HepG2 (cell line): Measurements from ENCODE around the gene AAGAB. TPM values are rescaled to one million over a fixed set of nuclear protein-coding genes. Genes with fewer than 3 reads are reported as not detected.

ENCODE experiments used
- ATAC-seq: fragments of 200-7000 bp; cut with Tn5 transposase; 3 replicates; pipeline ENCODE4 v1.9.1; 2020; ENCODE audit warnings: mild to moderate bottlenecking, moderate library complexity
- BruUV-seq: library from RNA; stranded (reverse); fragments of 400-500 nt; replicated peaks from 2 replicates; lab custom pipeline; 2021; lab: Mats Ljungman, UMichigan
- CTCF ChIA-PET: fragments of 300-600 bp; formaldehyde crosslinking; extraction: SDS; loops from one replicate; lab custom pipeline; 2021; ENCODE audit warnings: low total read pairs, inconsistent platforms, low intra/inter-chr PET ratio; lab: Yijun Ruan, JAX
- POLR2A ChIA-PET: fragments of 350-600 bp; sonication (Branson Sonifier 250); formaldehyde crosslinking; loops from one replicate; lab custom pipeline; 2020; ENCODE audit warnings: antibody characterized with exemption, inconsistent platforms; lab: Yijun Ruan, JAX
- DNase-seq: peaks from one replicate; pipeline ENCODE4 v3.0.0-alpha.2; 2015; ENCODE audit warnings: low spot score
- FAIRE-seq: peaks from 3 replicates; lab custom pipeline; 2011; peaks lifted over from hg19 to GRCh38; lab: Jason Lieb, UNC
- H2AFZ ChIP-seq: one replicate; pipeline ENCODE4 v1.6.1; 2011; ENCODE audit warnings: low read length, inconsistent platforms
- H3K27ac ChIP-seq: fragments of 300-600 bp; 3 replicates; pipeline ENCODE4 v1.8.0; 2011; ENCODE audit warnings: mixed run types, mild to moderate bottlenecking, mixed read lengths, low read length, inconsistent platforms; ENCODE audit not compliant: insufficient read depth; ENCODE audit errors: extremely low read length
- H3K27me3 ChIP-seq, 2 experiments: fragments of 200-600 bp in 1 of 2; 2 replicates in 1 of 2; 3 replicates in 1 of 2; pipeline versions ENCODE4 v1.6.0 to v1.8.0; 2011; ENCODE audit warnings: low read length in 2 of 2, mild to moderate bottlenecking in 2 of 2, moderate library complexity in 2 of 2, inconsistent platforms in 1 of 2; ENCODE audit not compliant: insufficient read depth in 2 of 2, control insufficient read depth in 1 of 2
- H3K36me3 ChIP-seq, 2 experiments: fragments of 200-600 bp in 1 of 2; replicated peaks in 1 of 2; 2 replicates in 1 of 2; 3 replicates in 1 of 2; pipeline versions ENCODE4 v1.5.1 to v1.8.0; 2011; ENCODE audit warnings: low read length in 2 of 2, inconsistent platforms in 1 of 2; ENCODE audit not compliant: insufficient read depth in 2 of 2, control insufficient read depth in 1 of 2
- H3K4me1 ChIP-seq: 2 replicates; pipeline ENCODE4 v1.5.1; 2012; ENCODE audit warnings: low read length, inconsistent platforms; ENCODE audit not compliant: insufficient read depth
- H3K4me2 ChIP-seq: 2 replicates; pipeline ENCODE4 v1.6.0; 2011; ENCODE audit warnings: low read depth, low read length, inconsistent platforms
- H3K4me3 ChIP-seq, 3 experiments: fragments of 200-600 bp in 1 of 3; sonication (generic), shearing (Covaris generic) in 1 of 3; replicated peaks in 1 of 3; 2 replicates each; pipeline ENCODE4 v1.5.1; 2011 to 2016; ENCODE audit warnings: low read length in 3 of 3, inconsistent platforms in 2 of 3, low read depth in 2 of 3, mild to moderate bottlenecking in 2 of 3, control low read depth in 1 of 3, mixed read lengths in 1 of 3; ENCODE audit not compliant: insufficient read depth in 1 of 3
- H3K79me2 ChIP-seq: one replicate; pipeline ENCODE4 v1.6.1; 2011; ENCODE audit warnings: low read length, inconsistent platforms; ENCODE audit not compliant: insufficient read depth
- H3K9ac ChIP-seq: 2 replicates; pipeline ENCODE4 v1.6.0; 2011; ENCODE audit warnings: mild to moderate bottlenecking, low read depth, low read length, inconsistent platforms; ENCODE audit not compliant: insufficient read depth
- H3K9me3 ChIP-seq: 2 replicates; pipeline ENCODE4 v1.5.1; 2012; ENCODE audit warnings: mild to moderate bottlenecking, low read length
- H4K20me1 ChIP-seq: 2 replicates; pipeline ENCODE4 v1.6.0; 2011; ENCODE audit warnings: inconsistent platforms, mild to moderate bottlenecking, low read length, moderate library complexity; ENCODE audit not compliant: insufficient read depth
- BCL6 ChIP-seq: IDR thresholded peaks from 2 replicates; pipeline ENCODE4 v1.6.1; 2016; ENCODE audit warnings: missing genetic modification reagents, missing compliant biosample characterization
- BRD4 ChIP-seq: sonication (generic); formaldehyde crosslinking; IDR thresholded peaks from 2 replicates; pipeline ENCODE4 v1.4.0; 2020; ENCODE audit warnings: missing genetic modification reagents
- HBP1 ChIP-seq: IDR thresholded peaks from 2 replicates; pipeline ENCODE4 v1.6.1; 2016; ENCODE audit warnings: low read depth, control low read depth
- NFYC ChIP-seq: IDR thresholded peaks from 2 replicates; pipeline ENCODE4 v1.6.1; 2016; ENCODE audit warnings: missing genetic modification reagents, missing compliant biosample characterization
- PAXIP1 ChIP-seq: sonication (generic); formaldehyde crosslinking; conservative IDR thresholded peaks from 2 replicates; pipeline ENCODE4 v1.4.0; 2020; ENCODE audit warnings: mild to moderate bottlenecking, missing genetic modification reagents, moderate library complexity
- RFX3 ChIP-seq: IDR thresholded peaks from 2 replicates; pipeline ENCODE4 v1.6.1; 2016; ENCODE audit warnings: missing biosample characterization, missing genetic modification reagents
- RXRA ChIP-seq: sonication (generic); formaldehyde crosslinking; IDR thresholded peaks from 2 replicates; pipeline ENCODE4 v1.5.1; 2020; ENCODE audit warnings: missing genetic modification reagents
- SNAPC5 ChIP-seq: sonication (generic); formaldehyde crosslinking; IDR thresholded peaks from 2 replicates; pipeline ENCODE4 v1.8.1; 2023; ENCODE audit warnings: mild to moderate bottlenecking, missing genetic modification reagents, borderline replicate concordance
- SOX6 ChIP-seq, 2 experiments: fragments of 450-650 bp in 1 of 2; sonication (generic) in 1 of 2; formaldehyde crosslinking in 1 of 2; IDR thresholded peaks; 2 replicates each; pipeline versions ENCODE4 v1.4.0 to v1.6.1; 2017 to 2020; ENCODE audit warnings: antibody characterized with exemption in 1 of 2, mild to moderate bottlenecking in 1 of 2, missing genetic modification reagents in 1 of 2
- TBL1XR1 ChIP-seq: fragments of 150-350 bp; IDR thresholded peaks from 2 replicates; pipeline ENCODE4 v1.6.1; 2014; ENCODE audit warnings: borderline replicate concordance, low read length; ENCODE audit not compliant: partially characterized antibody
- ZFP62 ChIP-seq: sonication (generic); formaldehyde crosslinking; IDR thresholded peaks from 2 replicates; pipeline ENCODE4 v1.4.0; 2020; ENCODE audit warnings: missing genetic modification reagents
- ZNF30 ChIP-seq: sonication (generic); formaldehyde crosslinking; IDR thresholded peaks from 2 replicates; pipeline ENCODE4 v1.5.0; 2020; ENCODE audit warnings: mild to moderate bottlenecking, missing genetic modification reagents
- ZNF513 ChIP-seq: sonication (generic); formaldehyde crosslinking; conservative IDR thresholded peaks from 2 replicates; pipeline ENCODE4 v1.5.0; 2020; ENCODE audit warnings: missing genetic modification reagents
- WGBS: methylation state at CpG from one replicate; pipeline ENCODE4 v1.1.6; 2017; ENCODE audit warnings: low lambda C conversion rate; 5-methylcytosine and 5-hydroxymethylcytosine counted together
- in situ Hi-C: cut with HindIII; loops from 2 replicates; pipeline ENCODE4 v1.10.0; 2017; ENCODE audit warnings: low pct_unique_long_range_greater_than_20kb; ENCODE audit not compliant: extremely low pct_ligation_motif_present
- intact Hi-C: fragments of 100-400 bp; cut with micrococcal nuclease; formaldehyde crosslinking; loops from one replicate; pipeline ENCODE4 v1.10.0; 2022; ENCODE audit not compliant: unreplicated experiment
- polyA plus RNA-seq, 8 experiments: library from polyadenylated mRNA; depleted of rRNA in 3 of 8; stranded (reverse) in 7 of 8; unstranded in 1 of 8; fragments of >200 nt; fragmentation: Illumina TruSeq in 4 of 8; extraction: Trizol in 4 of 8; gene quantifications; 2 replicates each; pipeline versions ENCODE4 v1.2.1 to v1.2.3, GENCODE V29; 2011 to 2016; ENCODE audit warnings: low read depth in 4 of 8, missing spikeins in 1 of 8, mixed read lengths in 1 of 8; ENCODE audit not compliant: insufficient read depth in 1 of 8
- total RNA-seq, 5 experiments: library from RNA; depleted of rRNA; stranded (reverse); fragments of >200 nt; fragmentation: Illumina TruSeq; extraction: Trizol; gene quantifications; 2 replicates each; pipeline ENCODE4 v1.2.3, GENCODE V29; 2016; ENCODE audit warnings: low read depth in 1 of 5

Gene AAGAB
- total and polyA plus RNA-seq, 2 of the 13 experiments (the other 11 are each of a cell fraction or from before 2014, with no cell fraction given): 8.0 to 34.9 TPM

GRCh38 chr15:67173005-67173404 is 81.5 kb downstream of the AAGAB start:
- peaks cover 39 to 84% of the 10 kb centered on the region in 2 experiments for H3K36me3 ChIP-seq
- no peak overlapping the region for H3K4me2 ChIP-seq
- no peak overlapping the region for H3K27ac ChIP-seq
- TF ChIP-seq ZNF513 (CRISPR knock-in tag): no peak
- no peak for TF ChIP-seq SOX6 (IDR thresholded peaks at IDR 0.05)
- no peak for TF ChIP-seq SOX6 (CRISPR knock-in tag; IDR thresholded peaks at IDR 0.05)
- no peak for TF ChIP-seq BRD4 (CRISPR knock-in tag)
- no peak for TF ChIP-seq HBP1 (CRISPR knock-in tag)
- TF ChIP-seq, all 625 proteins: peak for 0
- WGBS: 98% methylated on average over 7 of the region's 8 CpGs
- Histone ChIP-seq H4K20me1 (no peaks in the 10 kb centered on the region), H3K9ac (no peak overlapping the region), H3K9me3 (no peaks in the 10 kb centered on the region), H3K4me3 (no peak overlapping the region), H3K79me2 (no peaks in the 10 kb centered on the region), H2AFZ (no peak overlapping the region), H3K4me1 (no peaks in the 10 kb centered on the region), H3K27me3 (no peaks in the 10 kb centered on the region)
- FAIRE-seq (no peak), ATAC-seq (no peak), DNase-seq (no peak)
- in situ Hi-C loops (no loop called here), intact Hi-C loops (no loop called here)
- ChIA-PET CTCF (no interaction called here), POLR2A (no interaction called here)
- no TSS peak for BruUV-seq

- no peaks in the 10 kb centered on the region for H4K20me1 ChIP-seq
- H3K4me3 ChIP-seq: no peak overlapping the region
- no peak overlapping the region for H2AFZ ChIP-seq
- H3K79me2 ChIP-seq: no peaks in the 10 kb centered on the region
- H3K9ac ChIP-seq: no peak overlapping the region
- FAIRE-seq (no peak), ATAC-seq (no peak), DNase-seq (no peak)
- intact Hi-C loops (no loop called here), in situ Hi-C loops (no loop called here)
- BruUV-seq: no TSS peak
- H3K27ac ChIP-seq: no peak overlapping the region
- H3K36me3 ChIP-seq: peaks cover 42 to 89% of the 10 kb centered on the region in 2 experiments
- no peak overlapping the region for H3K4me2 ChIP-seq
- WGBS: 89% methylated on average over 2 of the region's 6 CpGs
- ChIA-PET CTCF (no interaction called here), POLR2A (no interaction called here)
- no peaks in the 10 kb centered on the region for H3K27me3 ChIP-seq
- H3K4me1 ChIP-seq: no peaks in the 10 kb centered on the region
- H3K9me3 ChIP-seq: no peaks in the 10 kb centered on the region
- TF ChIP-seq SNAPC5 (CRISPR knock-in tag) (no peak), RFX3 (CRISPR knock-in tag) (no peak), NFYC (CRISPR knock-in tag) (no peak), TBL1XR1 (no peak), RXRA (CRISPR knock-in tag) (no peak), ZNF30 (no peak), BCL6 (CRISPR knock-in tag) (no peak), PAXIP1 (CRISPR knock-in tag) (no peak), ZFP62 (CRISPR knock-in tag) (no peak)
Measured at GRCh38 chr15:67172172-67172571, 82.3 kb downstream of the AAGAB start.
